Measurements from ENCODE around the gene CD151.

CD151 gene

DNA sequence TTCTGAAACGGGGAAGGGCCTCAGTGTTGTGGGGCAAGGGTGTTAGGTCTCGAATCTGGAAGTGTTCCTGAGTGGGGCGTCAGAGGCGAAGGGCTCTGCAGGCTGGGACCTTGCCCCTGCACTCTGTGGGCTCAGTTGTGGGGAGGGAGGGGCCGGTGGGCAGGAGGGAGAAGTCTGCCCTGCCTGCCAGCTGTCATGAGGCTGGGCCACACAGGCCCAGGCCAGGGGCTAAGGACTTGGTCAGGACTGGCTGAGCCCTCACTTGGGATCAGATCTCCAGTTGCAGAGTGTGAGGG is 4.9 kb upstream of the CD151 start, which contains the start of gene CRACR2B:
Gene CRACR2B, plus strand, starts transcription at position 23 of the 296 bp plus-strand sequence. CDS start 689 bp downstream, outside the sequence.
- Histone ChIP-seq H3K4me3 (peak within 1 kb of the TSS; percentile 69), H3K36me3 (peaks cover 30% of the 10 kb centered on the region), H3K4me1 (peaks cover 85% of the 10 kb centered on the region), H3K9ac (peak within 1 kb of the TSS; percentile 50; the same call in 1 of the 2 replicates), H3K27me3 (peaks cover 81% of the 10 kb centered on the region), H3K27ac (peak within 1 kb of the TSS; percentile 9; the same call in 1 of the 2 replicates), H3K9me3 (no peaks in the 10 kb centered on the region), H4K20me1 (peaks cover 97% of the 10 kb centered on the region), H3K4me2 (peak within 1 kb of the TSS; percentile 100)
- TF ChIP-seq Cebpa-rat (IDR thresholded peaks at IDR 0.05), result no peak

- Histone ChIP-seq H3K4me3 (peak overlapping the region; percentile 64), H3K4me2 (peak overlapping the region; percentile 100), H3K36me3 (peaks cover 22% of the 10 kb centered on the region), H3K9me3 (no peaks in the 10 kb centered on the region), H3K27ac (no peak overlapping the region), H3K27me3 (peaks cover 85% of the 10 kb centered on the region), H3K9ac (peak overlapping the region; percentile 15; the same call in 1 of the 2 replicates), H4K20me1 (peaks cover 93% of the 10 kb centered on the region), H3K4me1 (peaks cover 89% of the 10 kb centered on the region)
- TF ChIP-seq Cebpa-rat (IDR thresholded peaks at IDR 0.05), result no peak
These were observed 4.1 kb upstream of the CD151 start for GRCh38 chr11:828506-829175.

- peak overlapping the region; percentile 100 for H3K4me2 ChIP-seq
- peak overlapping the region; percentile 38; the same call in 1 of the 2 replicates for H3K9ac ChIP-seq
- no peak overlapping the region for H3K27ac ChIP-seq
- H3K4me3 ChIP-seq, result peak overlapping the region; percentile 64
- no peaks in the 10 kb centered on the region for H3K9me3 ChIP-seq
- H4K20me1 ChIP-seq, result peaks cover 93% of the 10 kb centered on the region
- peaks cover 94% of the 10 kb centered on the region for H3K4me1 ChIP-seq
- peaks cover 16% of the 10 kb centered on the region for H3K36me3 ChIP-seq
- H3K27me3 ChIP-seq, result peaks cover 92% of the 10 kb centered on the region
- no peak for TF ChIP-seq Cebpa-rat (IDR thresholded peaks at IDR 0.05)
These were observed 3.4 kb upstream of the CD151 start for GRCh38 chr11:829176-829846.

- Histone ChIP-seq H3K9me3 (no peaks in the 10 kb centered on the region), H3K36me3 (peaks cover 10% of the 10 kb centered on the region), H4K20me1 (peaks cover 93% of the 10 kb centered on the region), H3K27me3 (peaks cover 95% of the 10 kb centered on the region), H3K4me3 (peak overlapping the region; percentile 64), H3K27ac (no peak overlapping the region), H3K4me2 (peak overlapping the region; percentile 100), H3K4me1 (peaks cover 94% of the 10 kb centered on the region), H3K9ac (0 out of 2 replicates have a peak overlapping the region, but pooled peaks have one; percentile 38)
- TF ChIP-seq Cebpa-rat (IDR thresholded peaks at IDR 0.05), result no peak
These were observed 2.9 kb upstream of the CD151 start for GRCh38 chr11:829847-830294.

GRCh38 chr11:830295-831117 is 2.2 kb upstream of the CD151 start:
- Histone ChIP-seq H3K4me3 (peak overlapping the region; percentile 64), H3K27ac (no peak overlapping the region), H3K36me3 (peaks cover 4% of the 10 kb centered on the region), H3K27me3 (peaks cover 91% of the 10 kb centered on the region), H4K20me1 (peaks cover 92% of the 10 kb centered on the region), H3K4me2 (peak overlapping the region; percentile 100), H3K9ac (no peak overlapping the region), H3K4me1 (peaks cover 93% of the 10 kb centered on the region), H3K9me3 (no peaks in the 10 kb centered on the region)
- TF ChIP-seq Cebpa-rat (IDR thresholded peaks at IDR 0.05), result no peak

DNA sequence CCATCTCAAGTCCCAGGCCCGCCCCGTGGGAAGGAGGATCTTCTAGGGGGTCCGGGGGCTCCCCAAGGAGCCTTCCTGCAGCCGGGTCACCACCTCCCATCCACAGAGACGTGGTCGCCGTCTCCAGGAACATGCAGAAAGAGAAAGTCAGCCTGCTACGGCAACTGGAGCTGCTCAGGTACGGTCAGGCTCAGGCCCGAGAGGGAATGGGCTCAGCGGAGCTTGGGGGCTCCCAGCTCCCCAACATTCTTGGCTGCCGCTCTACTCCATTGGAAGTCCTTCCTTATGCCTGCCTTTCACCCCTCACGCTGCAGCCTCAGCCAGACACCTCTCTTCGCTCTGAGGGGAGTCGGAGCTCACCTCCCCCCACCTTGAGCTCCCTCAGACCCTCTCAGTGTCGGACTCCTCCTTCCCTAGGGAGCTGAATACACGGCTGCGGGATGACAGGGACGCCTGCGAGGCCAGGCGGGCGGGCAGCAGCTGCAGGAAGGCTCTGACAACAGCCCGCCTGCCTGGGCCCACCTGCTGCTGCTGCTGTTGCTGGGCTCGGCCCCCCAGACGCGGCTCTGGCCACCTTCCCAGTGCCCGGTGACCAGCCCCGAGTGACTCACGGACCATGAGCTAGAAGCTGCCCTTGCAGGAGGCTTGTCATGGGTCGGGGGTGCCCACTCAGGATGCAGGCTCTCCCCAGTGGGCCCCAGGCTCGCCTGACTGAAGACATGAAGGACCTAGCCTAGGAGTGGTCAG is 1.5 kb upstream of the CD151 start:
- Histone ChIP-seq H3K27ac (no peak overlapping the region), H3K27me3 (peaks cover 84% of the 10 kb centered on the region), H3K9me3 (no peaks in the 10 kb centered on the region), H3K9ac (no peak overlapping the region), H3K4me3 (peak overlapping the region; percentile 64; the same call in 1 of the 2 replicates), H3K4me1 (peaks cover 85% of the 10 kb centered on the region), H3K4me2 (peak overlapping the region; percentile 100), H4K20me1 (peaks cover 92% of the 10 kb centered on the region), H3K36me3 (peaks cover 2% of the 10 kb centered on the region)
- no peak for TF ChIP-seq Cebpa-rat (IDR thresholded peaks at IDR 0.05)

DNA sequence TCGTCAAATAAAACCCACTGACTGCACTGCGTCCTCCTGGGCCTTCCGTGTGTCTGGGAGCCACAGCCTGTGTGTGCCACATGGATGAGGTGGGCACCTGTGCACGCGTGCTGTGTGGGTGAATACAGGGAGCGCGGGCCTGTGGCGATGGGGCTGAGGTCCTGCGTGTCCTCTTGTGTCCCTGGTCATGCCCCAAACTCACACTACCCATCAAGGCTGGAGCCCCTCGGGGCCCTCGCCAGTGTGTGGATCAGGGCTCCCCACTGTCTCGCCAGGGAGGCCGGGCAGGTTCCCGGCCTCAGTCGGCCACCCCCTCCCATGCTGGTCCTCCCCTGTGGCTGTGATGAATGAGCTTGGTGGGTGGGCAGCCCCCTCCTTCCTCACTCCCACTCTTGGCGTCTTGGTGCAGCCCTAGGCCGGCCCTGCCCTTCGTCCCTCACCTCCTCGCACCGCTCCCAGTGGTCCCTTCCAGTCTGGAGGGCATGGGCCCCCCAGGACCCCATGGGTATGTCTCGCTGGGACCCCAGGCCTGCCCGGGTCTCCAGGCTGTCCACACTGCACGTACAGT is 707 bp upstream of the CD151 start:
- H3K9me3 ChIP-seq, result no peaks in the 10 kb centered on the region
- H3K36me3 ChIP-seq, result peaks cover 10% of the 10 kb centered on the region
- H4K20me1 ChIP-seq, result peaks cover 92% of the 10 kb centered on the region
- peak overlapping the region; percentile 100 for H3K4me2 ChIP-seq
- 0 out of 2 replicates have a peak overlapping the region, but pooled peaks have one; percentile 22 for H3K27ac ChIP-seq
- peaks cover 77% of the 10 kb centered on the region for H3K4me1 ChIP-seq
- peaks cover 76% of the 10 kb centered on the region for H3K27me3 ChIP-seq
- peak overlapping the region; percentile 53; the same call in 1 of the 2 replicates for H3K9ac ChIP-seq
- no peak for TF ChIP-seq Cebpa-rat (IDR thresholded peaks at IDR 0.05)
- H3K4me3 ChIP-seq, result peak overlapping the region; percentile 65

GRCh38 chr11:833114-833791 is 501 bp downstream of the CD151 start:
- peak overlapping the region; percentile 98 for H3K4me2 ChIP-seq
- no peak for TF ChIP-seq Cebpa-rat (IDR thresholded peaks at IDR 0.05)
- H4K20me1 ChIP-seq, result peaks cover 91% of the 10 kb centered on the region
- H3K4me3 ChIP-seq, result peak overlapping the region; percentile 79
- no peaks in the 10 kb centered on the region for H3K9me3 ChIP-seq
- peak overlapping the region; percentile 81 for H3K9ac ChIP-seq
- peaks cover 69% of the 10 kb centered on the region for H3K4me1 ChIP-seq
- peaks cover 64% of the 10 kb centered on the region for H3K27me3 ChIP-seq
- peak overlapping the region; percentile 74 for H3K27ac ChIP-seq
- H3K36me3 ChIP-seq, result peaks cover 21% of the 10 kb centered on the region

Measured in BLaER1 (cell line).